ENCODE data around the gene DYNC1I1.

GRCh38 chr7:95781961-95782586, 9.7 kb downstream of the DYNC1I1 start:
- TF ChIP-seq CTCF (IDR thresholded peaks at IDR 0.05 in 4 of 5, conservative IDR thresholded peaks at IDR 0.05 in 1 of 5) (no peak), POLR2A (IDR thresholded peaks at IDR 0.05) (no peak)

Measured in gastrocnemius medialis (tissue), 4 donors.